Cardiac fibroblast (primary cell): ENCODE results near the gene HK2.

Experiments
- DNase-seq, 2 donors: peaks; one replicate each; pipeline versions ENCODE4 v3.0.0 to v3.0.0-alpha.2; 2010; ENCODE audit warnings: low read depth in 2 of 2
- H3K4me3 ChIP-seq, 2 donors: replicated peaks in 1 of 2; 1 replicate in 1 of 2; 2 replicates in 1 of 2; pipeline ENCODE4 v1.5.1; 2011; ENCODE audit warnings: low read depth in 2 of 2, low read length in 2 of 2, mild to moderate bottlenecking in 2 of 2, moderate library complexity in 1 of 2
- TF ChIP-seq, protein P1 (sequence below): IDR thresholded peaks from one replicate; pipeline ENCODE4 v1.5.1; 2011; ENCODE audit warnings: low read depth, mild to moderate bottlenecking, low read length, inconsistent platforms

HK2 gene

DNA sequence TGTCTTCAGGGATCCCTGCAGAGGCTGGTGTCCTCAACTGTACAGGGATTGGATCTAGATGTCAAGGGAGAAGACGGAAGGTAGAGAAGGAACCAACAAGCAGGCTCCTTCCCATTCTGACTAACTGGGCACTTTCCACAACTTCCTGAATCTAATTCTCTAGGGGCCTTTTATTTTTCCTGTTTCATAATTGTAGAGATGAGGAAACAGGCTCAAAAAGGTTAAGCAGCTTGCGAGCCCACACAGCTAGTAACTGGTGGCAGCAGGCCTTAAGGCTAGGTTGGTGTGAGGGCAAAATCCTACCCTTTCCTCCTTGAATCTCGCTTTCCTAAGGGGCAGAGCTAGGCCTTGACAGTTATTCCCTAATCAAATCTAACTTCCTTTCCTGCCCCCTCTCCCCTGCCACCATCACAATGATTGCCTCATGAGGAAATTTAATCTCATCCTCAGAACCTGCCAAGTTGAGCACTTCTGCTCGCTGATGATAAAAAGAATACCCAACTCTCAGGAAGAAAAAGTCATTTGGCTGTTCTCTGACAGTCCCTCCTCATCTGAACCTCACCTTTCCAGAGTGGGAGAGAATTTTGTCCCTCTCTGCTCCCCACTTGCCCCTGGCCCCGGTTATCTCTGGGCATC, 88.8 kb downstream of the HK2 start:
- no peak overlapping the region for H3K4me3 ChIP-seq
- TF ChIP-seq, protein P1, sequence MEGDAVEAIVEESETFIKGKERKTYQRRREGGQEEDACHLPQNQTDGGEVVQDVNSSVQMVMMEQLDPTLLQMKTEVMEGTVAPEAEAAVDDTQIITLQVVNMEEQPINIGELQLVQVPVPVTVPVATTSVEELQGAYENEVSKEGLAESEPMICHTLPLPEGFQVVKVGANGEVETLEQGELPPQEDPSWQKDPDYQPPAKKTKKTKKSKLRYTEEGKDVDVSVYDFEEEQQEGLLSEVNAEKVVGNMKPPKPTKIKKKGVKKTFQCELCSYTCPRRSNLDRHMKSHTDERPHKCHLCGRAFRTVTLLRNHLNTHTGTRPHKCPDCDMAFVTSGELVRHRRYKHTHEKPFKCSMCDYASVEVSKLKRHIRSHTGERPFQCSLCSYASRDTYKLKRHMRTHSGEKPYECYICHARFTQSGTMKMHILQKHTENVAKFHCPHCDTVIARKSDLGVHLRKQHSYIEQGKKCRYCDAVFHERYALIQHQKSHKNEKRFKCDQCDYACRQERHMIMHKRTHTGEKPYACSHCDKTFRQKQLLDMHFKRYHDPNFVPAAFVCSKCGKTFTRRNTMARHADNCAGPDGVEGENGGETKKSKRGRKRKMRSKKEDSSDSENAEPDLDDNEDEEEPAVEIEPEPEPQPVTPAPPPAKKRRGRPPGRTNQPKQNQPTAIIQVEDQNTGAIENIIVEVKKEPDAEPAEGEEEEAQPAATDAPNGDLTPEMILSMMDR, result no peak
- DNase-seq, result peak; percentile 59 to 85

DNA sequence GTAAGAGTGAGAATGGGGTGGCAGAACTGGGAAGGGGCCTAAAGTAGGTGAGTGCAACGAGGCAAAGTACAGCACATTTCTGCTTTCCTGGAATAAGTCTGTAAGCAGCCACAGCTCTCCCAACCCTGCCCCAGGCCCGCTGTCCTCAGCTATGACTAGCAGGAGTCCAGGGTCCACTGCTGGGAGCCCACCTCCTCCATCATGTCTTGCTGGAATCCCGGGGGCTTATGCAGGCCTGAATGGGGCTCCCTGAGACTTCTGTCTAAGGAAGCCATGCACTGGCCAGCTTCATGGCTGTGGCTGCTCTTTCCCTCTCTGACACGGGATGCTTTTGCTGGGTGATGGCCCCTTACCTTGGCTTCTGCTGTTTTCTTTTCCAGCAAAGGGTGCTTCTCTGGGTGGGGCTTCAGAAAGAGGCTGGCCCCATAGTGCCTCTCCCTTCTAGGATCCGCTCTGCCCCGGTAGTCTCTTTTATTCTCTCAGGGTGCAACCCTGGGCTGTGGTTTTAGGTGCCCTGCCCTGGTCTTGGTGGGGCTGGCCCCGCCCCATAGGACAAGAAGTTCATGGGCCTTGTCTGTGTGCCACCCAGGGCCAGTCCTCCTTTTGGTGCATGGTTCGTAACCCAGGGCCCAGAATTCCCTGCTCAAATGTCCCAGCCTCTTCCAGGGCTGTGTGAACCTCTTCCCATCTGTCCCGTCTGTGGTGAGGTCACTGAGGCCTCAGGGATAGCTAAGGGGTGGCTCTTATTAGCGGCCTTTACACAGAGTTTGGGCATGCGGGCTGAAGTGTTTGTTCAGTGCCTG, 90.7 kb downstream of the HK2 start:
- TF ChIP-seq, protein P1, result no peak

DNA sequence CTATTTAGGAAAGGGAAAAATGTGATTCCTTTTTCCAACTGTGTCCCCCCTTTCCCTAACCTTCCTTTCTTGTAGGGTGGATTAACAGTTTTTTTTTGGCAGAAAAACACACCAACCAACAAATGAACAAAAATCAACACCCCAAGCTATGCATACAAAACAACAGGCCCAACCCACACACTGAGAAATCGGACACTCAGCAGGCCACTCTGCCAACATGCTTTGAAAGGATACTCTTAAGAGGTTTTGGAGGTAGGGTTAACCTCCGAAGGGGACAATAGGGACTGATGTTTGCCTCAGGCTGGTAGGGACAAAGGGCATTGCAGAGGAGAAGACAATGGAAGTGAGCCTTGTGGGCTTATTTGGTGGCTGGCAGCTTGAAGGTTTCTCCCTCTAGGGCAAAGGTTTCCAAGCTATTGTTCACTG, 91.4 kb downstream of the HK2 start:
- TF ChIP-seq, protein P1, result no peak
- no peak for DNase-seq
- no peak overlapping the region for H3K4me3 ChIP-seq

More for the DNA sequence above, 90.7 kb downstream of the HK2 start:
- no peak overlapping the region for H3K4me3 ChIP-seq
- DNase-seq, result no peak

DNA sequence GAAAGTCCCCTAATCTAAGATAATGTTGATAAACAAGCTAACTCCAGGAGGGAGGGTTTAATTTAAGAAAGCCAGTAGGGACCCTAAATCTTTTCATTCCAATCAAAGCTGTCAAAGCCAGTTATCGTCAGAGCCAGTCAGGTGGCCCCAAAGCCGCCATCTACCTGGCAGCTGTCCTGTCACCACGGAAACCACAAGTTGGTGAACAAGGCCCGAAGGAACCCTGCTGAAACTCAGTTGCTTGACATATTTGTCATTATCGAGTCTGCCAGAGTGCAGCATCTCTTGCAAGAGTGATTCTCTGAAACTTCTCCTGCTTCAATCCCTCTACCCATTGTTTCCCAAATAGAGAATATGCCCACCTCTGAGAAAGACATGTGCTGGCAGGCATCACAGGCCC, 93.7 kb downstream of the HK2 start:
- no peak overlapping the region for H3K4me3 ChIP-seq
- TF ChIP-seq, protein P1, result no peak

DNA sequence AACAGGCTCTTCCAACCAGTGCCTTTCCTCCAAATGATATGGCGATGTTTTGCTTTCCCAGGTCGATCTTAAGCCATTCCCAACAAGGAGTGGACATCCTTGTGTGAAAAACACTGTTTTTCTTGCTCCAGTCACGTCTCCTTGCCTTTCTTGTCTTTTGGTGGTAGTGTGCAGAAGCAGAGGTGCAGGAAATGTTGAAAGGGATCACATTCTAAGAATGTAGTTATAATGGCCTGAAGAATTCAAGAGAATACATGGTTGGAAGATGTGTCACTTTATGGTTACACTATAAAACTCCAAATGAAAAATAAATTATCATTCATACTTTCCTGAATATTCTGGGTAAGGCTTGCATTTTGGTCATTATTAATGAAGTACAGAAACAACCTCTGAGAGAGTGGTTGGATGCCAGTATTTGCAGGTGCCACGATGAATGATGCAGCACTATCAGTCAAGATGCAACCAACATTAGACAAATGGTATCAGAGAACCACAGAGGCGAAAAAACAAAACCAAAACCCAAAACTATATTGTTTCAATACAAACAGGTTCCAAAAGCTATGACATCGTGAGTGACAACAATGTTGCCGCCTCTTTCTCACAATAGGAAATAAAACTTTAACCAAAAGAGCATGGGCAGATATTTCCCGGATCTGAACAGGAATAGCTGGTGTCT, 97.0 kb downstream of the HK2 start:
- TF ChIP-seq, protein P1, result no peak
- H3K4me3 ChIP-seq, result no peak overlapping the region
- no peak for DNase-seq

More for the DNA sequence above, 93.7 kb downstream of the HK2 start:
- DNase-seq, result no peak

DNA sequence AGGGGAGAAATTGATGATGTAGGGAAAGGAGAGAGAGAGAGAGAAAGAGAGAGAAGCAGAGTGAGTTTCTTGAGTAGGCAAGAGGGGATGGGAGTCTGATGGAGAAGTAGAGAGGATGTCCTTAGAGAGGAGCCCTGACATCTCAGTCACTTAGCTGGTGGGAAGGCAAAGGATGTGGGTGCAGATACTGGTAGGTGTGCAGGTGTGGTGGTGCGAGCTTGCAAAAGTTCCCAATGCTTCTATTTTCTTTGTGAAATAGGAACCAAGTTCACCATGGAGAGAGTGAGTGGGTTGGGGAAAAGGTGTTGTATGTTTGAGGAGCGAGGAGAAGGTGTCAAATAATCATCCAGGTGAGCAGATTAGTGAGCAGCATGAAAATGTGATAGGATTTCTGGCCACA, 98.0 kb downstream of the HK2 start:
- TF ChIP-seq, protein P1, result no peak
- H3K4me3 ChIP-seq, result no peak overlapping the region
- no peak for DNase-seq
